Retinal pigment epithelial cell (primary cell): ENCODE data around the gene STAP1.
"Not testable (repeated sequence)": the region's sequence is repeated elsewhere in the genome, so short reads cannot be mapped to it uniquely, and the experiment has no call there.

Source experiments
- DNase-seq: peaks from one replicate; pipeline ENCODE4 v3.0.0-alpha.2; 2010; ENCODE audit warnings: low read depth
- H3K4me3 ChIP-seq: 2 replicates; pipeline ENCODE4 v1.5.1; 2011; ENCODE audit warnings: mild to moderate bottlenecking, low read length, control low read depth, moderate library complexity
- TF ChIP-seq, protein P1 (sequence below): conservative IDR thresholded peaks from 2 replicates; pipeline ENCODE4 v1.5.1; 2011; ENCODE audit warnings: low read depth, low read length, control low read depth, inconsistent platforms

STAP1 gene, protein sequence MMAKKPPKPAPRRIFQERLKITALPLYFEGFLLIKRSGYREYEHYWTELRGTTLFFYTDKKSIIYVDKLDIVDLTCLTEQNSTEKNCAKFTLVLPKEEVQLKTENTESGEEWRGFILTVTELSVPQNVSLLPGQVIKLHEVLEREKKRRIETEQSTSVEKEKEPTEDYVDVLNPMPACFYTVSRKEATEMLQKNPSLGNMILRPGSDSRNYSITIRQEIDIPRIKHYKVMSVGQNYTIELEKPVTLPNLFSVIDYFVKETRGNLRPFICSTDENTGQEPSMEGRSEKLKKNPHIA

GRCh38 chr4:67558493-67558892, at the start of gene STAP1:
Gene STAP1, plus strand, starts transcription at chr4:67558727. Its CDS starts 83 bp downstream, at chr4:67558810.
- H3K4me3 ChIP-seq, result no peak within 1 kb of the TSS

GRCh38 chr4:67512501-67512900, 46.0 kb upstream of the STAP1 start:
- H3K4me3 ChIP-seq, result no peak overlapping the region
- TF ChIP-seq, protein P1, sequence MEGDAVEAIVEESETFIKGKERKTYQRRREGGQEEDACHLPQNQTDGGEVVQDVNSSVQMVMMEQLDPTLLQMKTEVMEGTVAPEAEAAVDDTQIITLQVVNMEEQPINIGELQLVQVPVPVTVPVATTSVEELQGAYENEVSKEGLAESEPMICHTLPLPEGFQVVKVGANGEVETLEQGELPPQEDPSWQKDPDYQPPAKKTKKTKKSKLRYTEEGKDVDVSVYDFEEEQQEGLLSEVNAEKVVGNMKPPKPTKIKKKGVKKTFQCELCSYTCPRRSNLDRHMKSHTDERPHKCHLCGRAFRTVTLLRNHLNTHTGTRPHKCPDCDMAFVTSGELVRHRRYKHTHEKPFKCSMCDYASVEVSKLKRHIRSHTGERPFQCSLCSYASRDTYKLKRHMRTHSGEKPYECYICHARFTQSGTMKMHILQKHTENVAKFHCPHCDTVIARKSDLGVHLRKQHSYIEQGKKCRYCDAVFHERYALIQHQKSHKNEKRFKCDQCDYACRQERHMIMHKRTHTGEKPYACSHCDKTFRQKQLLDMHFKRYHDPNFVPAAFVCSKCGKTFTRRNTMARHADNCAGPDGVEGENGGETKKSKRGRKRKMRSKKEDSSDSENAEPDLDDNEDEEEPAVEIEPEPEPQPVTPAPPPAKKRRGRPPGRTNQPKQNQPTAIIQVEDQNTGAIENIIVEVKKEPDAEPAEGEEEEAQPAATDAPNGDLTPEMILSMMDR, result no peak
- no peak for DNase-seq

More at GRCh38 chr4:67558493-67558892, at the start of gene STAP1:
- TF ChIP-seq, protein P1, result no peak
- DNase-seq, result no peak

- TF ChIP-seq, protein P1, result no peak
- no peak for DNase-seq
- H3K4me3 ChIP-seq, result no peak overlapping the region
These were observed 38.4 kb upstream of the STAP1 start for GRCh38 chr4:67520141-67520540.

DNA sequence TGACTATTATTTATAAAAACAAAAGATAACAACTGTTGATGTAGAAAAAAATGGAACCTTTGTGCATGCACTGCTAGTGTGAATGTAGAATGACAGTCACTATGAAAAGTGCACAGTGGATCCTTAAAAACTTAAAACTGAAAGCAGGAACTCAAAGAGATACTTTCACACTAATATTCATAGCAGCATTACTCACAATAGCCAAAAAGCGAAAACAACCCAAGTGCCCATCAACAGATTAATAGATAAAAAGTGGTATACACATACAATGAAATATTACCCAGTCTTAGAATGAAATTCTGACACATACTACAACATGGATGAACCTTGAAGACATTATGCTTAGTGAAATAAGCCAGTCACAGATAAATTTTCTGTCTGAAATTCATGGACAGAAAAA, 37.0 kb upstream of the STAP1 start:
- DNase-seq, result no peak
- TF ChIP-seq, protein P1, result no peak
- H3K4me3 ChIP-seq, result no peak overlapping the region

- DNase-seq, result no peak
- TF ChIP-seq, protein P1, result no peak
- no peak overlapping the region for H3K4me3 ChIP-seq
These were observed 36.3 kb upstream of the STAP1 start for GRCh38 chr4:67522230-67522629.

- TF ChIP-seq, protein P1, result no peak
- no peak for DNase-seq
- H3K4me3 ChIP-seq, result no peak overlapping the region
These were observed 35.5 kb upstream of the STAP1 start for GRCh38 chr4:67522851-67523671.

DNA sequence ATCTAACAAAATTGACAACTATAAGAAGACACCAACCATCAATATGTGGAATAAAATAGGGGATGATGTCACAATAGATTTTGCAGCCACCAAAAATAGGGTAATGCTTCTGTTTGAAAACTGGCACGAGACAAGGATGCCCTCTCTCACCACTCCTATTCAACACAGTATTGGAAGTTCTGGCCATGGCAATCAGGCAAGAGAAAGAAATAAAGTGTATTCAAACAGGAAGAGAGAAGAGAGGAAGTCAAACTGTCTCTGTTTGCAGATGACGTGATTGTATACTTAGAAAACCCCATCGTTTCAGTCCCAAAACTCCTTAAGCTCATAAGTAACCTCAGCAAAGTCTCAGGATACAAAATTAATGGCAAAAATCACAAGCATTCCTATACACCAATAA, 34.4 kb upstream of the STAP1 start:
- H3K4me3 ChIP-seq, DNase-seq: not testable (repeated sequence)
